ENCODE data around the gene MSI1. TPM values are rescaled to one million over a fixed set of nuclear protein-coding genes. Genes with fewer than 3 reads are reported as not detected.

The MSI1 gene
- total and polyA plus RNA-seq, 2 donors (not counting 1 experiment from before 2014, with no cell fraction given), result not detected

DNA sequence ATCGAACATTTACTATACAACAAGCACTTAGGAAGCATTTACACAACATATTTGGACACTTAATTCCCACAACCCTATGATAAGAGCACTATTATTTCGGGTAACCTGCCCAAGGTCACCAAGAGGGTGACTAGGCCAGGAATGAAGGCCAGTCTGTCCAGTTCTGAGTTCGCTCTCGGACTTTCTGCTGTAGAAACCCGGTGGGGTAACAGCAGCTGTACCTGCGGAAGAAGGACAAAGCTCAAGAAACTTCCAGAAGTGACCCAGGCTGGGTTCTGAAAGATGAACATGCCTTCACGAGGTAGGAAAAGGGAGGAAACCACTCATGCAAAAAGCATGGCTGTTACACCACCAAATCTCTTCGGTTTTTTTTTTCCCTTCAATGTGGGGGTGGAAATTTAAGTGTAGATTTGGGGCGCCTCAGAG, 52.2 kb downstream of the MSI1 start:
- Histone ChIP-seq H3K4me1 (ENCODE audit: control insufficient read depth, extremely low read depth, insufficient read depth, low read length) (peaks cover 3% of the 10 kb centered on the region), H2AFZ (ENCODE audit: low read length) (peak overlapping the region; percentile 63), H3K79me2 (ENCODE audit: control insufficient read depth, insufficient read depth, low read length) (no peaks in the 10 kb centered on the region), H3K4me2 (ENCODE audit: extremely low read depth, insufficient read depth, low read length) (peak overlapping the region; percentile 61), H4K20me1 (ENCODE audit: control insufficient read depth, extremely low read depth, insufficient read depth, low read length) (no peaks in the 10 kb centered on the region), H3K36me3 (ENCODE audit: control insufficient read depth, insufficient read depth, low read length) (no peaks in the 10 kb centered on the region), H3K9me3 (ENCODE audit: control insufficient read depth, insufficient read depth, low read depth, low read length) (no peaks in the 10 kb centered on the region), H3K9ac (ENCODE audit: insufficient read depth, low read length) (peak overlapping the region; percentile 28), H3K27ac (ENCODE audit: insufficient read depth, low read length) (peak overlapping the region; percentile 39), H3K4me3 (replicated peaks in 1 of 4; ENCODE audit: control extremely low read depth in 1 of 4, insufficient read depth in 1 of 4, low read depth in 3 of 4, low read length in 4 of 4) (peak overlapping the region; percentile 18 to 89 (median 56)), H3K27me3 (ENCODE audit: control insufficient read depth, insufficient read depth, low read length) (peaks cover 10% of the 10 kb centered on the region)
- TF ChIP-seq EZH2 (IDR thresholded peaks at IDR 0.05; ENCODE audit: low read length, missing control alignments) (no peak), CTCF (conservative IDR thresholded peaks at IDR 0.05 in 1 of 2, IDR thresholded peaks at IDR 0.05 in 1 of 2; ENCODE audit: low read depth in 1 of 2, low read length in 2 of 2) (no peak)
- DNase-seq (ENCODE audit: low read depth in 2 of 2), result peak in 1 of 2 donors; percentile 34

GRCh38 chr12:120314220-120314619, 54.7 kb downstream of the MSI1 start:
- Histone ChIP-seq H3K4me1 (ENCODE audit: control insufficient read depth, extremely low read depth, insufficient read depth, low read length) (peaks cover 3% of the 10 kb centered on the region), H4K20me1 (ENCODE audit: control insufficient read depth, extremely low read depth, insufficient read depth, low read length) (no peaks in the 10 kb centered on the region), H3K4me2 (ENCODE audit: extremely low read depth, insufficient read depth, low read length) (no peak overlapping the region), H3K4me3 (replicated peaks in 1 of 4; ENCODE audit: control extremely low read depth in 1 of 4, insufficient read depth in 1 of 4, low read depth in 3 of 4, low read length in 4 of 4) (no peak overlapping the region), H3K79me2 (ENCODE audit: control insufficient read depth, insufficient read depth, low read length) (no peaks in the 10 kb centered on the region), H3K9me3 (ENCODE audit: control insufficient read depth, insufficient read depth, low read depth, low read length) (no peaks in the 10 kb centered on the region), H3K27me3 (ENCODE audit: control insufficient read depth, insufficient read depth, low read length) (no peaks in the 10 kb centered on the region), H3K9ac (ENCODE audit: insufficient read depth, low read length) (no peak overlapping the region), H2AFZ (ENCODE audit: low read length) (no peak overlapping the region), H3K27ac (ENCODE audit: insufficient read depth, low read length) (no peak overlapping the region), H3K36me3 (ENCODE audit: control insufficient read depth, insufficient read depth, low read length) (no peaks in the 10 kb centered on the region)
- no peak for TF ChIP-seq CTCF (conservative IDR thresholded peaks at IDR 0.05 in 1 of 2, IDR thresholded peaks at IDR 0.05 in 1 of 2; ENCODE audit: low read depth in 1 of 2, low read length in 2 of 2)
- TF ChIP-seq EZH2 (IDR thresholded peaks at IDR 0.05; ENCODE audit: low read length, missing control alignments), result no peak
- no peak for DNase-seq (ENCODE audit: low read depth in 2 of 2)

- Histone ChIP-seq H3K9me3 (ENCODE audit: control insufficient read depth, insufficient read depth, low read depth, low read length) (no peaks in the 10 kb centered on the region), H4K20me1 (ENCODE audit: control insufficient read depth, extremely low read depth, insufficient read depth, low read length) (no peaks in the 10 kb centered on the region), H3K9ac (ENCODE audit: insufficient read depth, low read length) (peak within 1 kb of the TSS; percentile 60), H3K27ac (ENCODE audit: insufficient read depth, low read length) (peak within 1 kb of the TSS; percentile 72), H3K4me1 (ENCODE audit: control insufficient read depth, extremely low read depth, insufficient read depth, low read length) (no peaks in the 10 kb centered on the region), H3K4me3 (replicated peaks in 1 of 4; ENCODE audit: control extremely low read depth in 1 of 4, insufficient read depth in 1 of 4, low read depth in 3 of 4, low read length in 4 of 4) (peak within 1 kb of the TSS; percentile 51 to 95 (median 66)), H2AFZ (ENCODE audit: low read length) (peak within 1 kb of the TSS; percentile 96), H3K36me3 (ENCODE audit: control insufficient read depth, insufficient read depth, low read length) (no peaks in the 10 kb centered on the region), H3K79me2 (ENCODE audit: control insufficient read depth, insufficient read depth, low read length) (no peaks in the 10 kb centered on the region), H3K27me3 (ENCODE audit: control insufficient read depth, insufficient read depth, low read length) (no peaks in the 10 kb centered on the region), H3K4me2 (ENCODE audit: extremely low read depth, insufficient read depth, low read length) (peak within 1 kb of the TSS; percentile 76)
- TF ChIP-seq EZH2 (IDR thresholded peaks at IDR 0.05; ENCODE audit: low read length, missing control alignments), result no peak
- peak; percentile 67 to 85 for TF ChIP-seq CTCF (conservative IDR thresholded peaks at IDR 0.05 in 1 of 2, IDR thresholded peaks at IDR 0.05 in 1 of 2; ENCODE audit: low read depth in 1 of 2, low read length in 2 of 2)
- DNase-seq (ENCODE audit: low read depth in 2 of 2), result peak; percentile 92 to 95
Measured at GRCh38 chr12:120301962-120302815, 66.8 kb downstream of the MSI1 start, which contains the start of gene SIRT4. Gene SIRT4 (plus strand): TSS chr12:120302321. CDS start chr12:120303562, 1,241 bp downstream.
